ENCODE measurements around the gene WWC1.

The WWC1 gene

GRCh38 chr5:168489059-168489458 is 197.6 kb downstream of the WWC1 start:
- DNase-seq (ENCODE audit: low read depth), result no peak

DNA sequence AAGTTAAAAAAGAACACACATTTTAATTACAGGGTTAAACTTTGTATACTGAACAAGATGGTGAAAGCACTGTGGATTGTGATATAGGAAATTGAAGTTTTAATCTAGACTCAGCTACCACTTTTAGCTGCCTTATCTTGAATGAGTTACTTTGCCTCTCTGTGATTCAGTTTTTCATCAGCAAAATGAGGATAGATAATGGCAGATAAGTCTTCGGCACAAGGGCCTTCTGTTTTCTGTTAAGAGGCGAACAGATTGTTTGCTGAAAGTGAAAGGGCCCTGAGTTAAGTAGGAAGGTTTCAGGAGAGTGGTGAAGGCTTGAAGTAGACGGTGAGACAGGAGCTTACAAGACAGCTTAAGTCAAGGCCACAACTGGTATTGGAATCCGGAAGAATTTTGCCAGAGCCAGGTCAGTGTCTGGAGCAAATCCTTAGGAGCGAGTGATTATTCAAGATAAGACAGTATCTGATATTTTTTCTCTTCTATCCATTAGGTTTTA is 202.7 kb downstream of the WWC1 start:
- no peak for DNase-seq (ENCODE audit: low read depth)

DNA sequence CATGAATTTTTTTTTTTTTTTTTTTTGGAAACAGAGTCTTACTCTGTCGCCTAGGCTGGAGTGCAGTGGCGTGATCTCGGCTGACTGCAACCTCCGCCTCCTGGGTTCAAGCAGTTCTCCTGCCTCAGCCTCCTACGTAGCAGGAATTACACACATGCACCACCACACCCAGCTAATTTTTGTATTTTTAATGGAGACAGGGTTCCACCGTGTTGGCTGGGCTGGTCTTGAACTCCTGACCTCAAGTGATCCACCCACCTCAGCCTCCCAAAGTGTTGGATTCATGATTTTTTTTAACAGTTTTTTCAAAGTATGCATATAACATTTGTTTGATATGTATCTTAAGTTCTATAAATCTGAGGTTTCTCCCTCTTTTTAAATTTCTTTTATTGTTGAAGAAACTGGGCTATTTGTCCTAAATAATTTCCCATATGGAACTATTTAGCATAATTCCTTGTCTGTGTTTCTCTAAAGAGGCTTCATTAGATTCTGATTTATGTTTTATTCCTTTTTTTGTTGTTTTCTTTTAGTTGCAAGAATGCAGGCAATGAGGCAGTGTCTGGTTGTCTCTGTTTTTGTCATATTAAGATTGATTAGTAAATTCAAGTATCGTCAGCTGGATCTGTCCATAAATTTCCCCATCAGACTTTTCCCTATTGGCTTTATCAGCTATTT is 211.3 kb downstream of the WWC1 start:
- DNase-seq (ENCODE audit: low read depth), result no peak

GRCh38 chr5:168513861-168514428 is 222.5 kb downstream of the WWC1 start:
- DNase-seq (ENCODE audit: low read depth), result no peak

All from non-pigmented ciliary epithelial cell (primary cell).